Tibial artery (tissue), 4 donors: ENCODE results near the gene ADD2.
"Not testable (repeated sequence)": the region's sequence is repeated elsewhere in the genome, so short reads cannot be mapped to it uniquely, and the experiment has no call there.

Experiments
- DNase-seq, 2 donors: peaks; one replicate each; pipeline ENCODE4 v3.0.0-alpha.2; 2019
- H3K27ac ChIP-seq, 2 donors: fragments of 200-600 bp; sonication (generic) in 1 of 2; 1 replicate in 1 of 2; 2 replicates in 1 of 2; pipeline ENCODE4 v1.5.1; 2018 to 2019; ENCODE audit warnings: mild to moderate bottlenecking in 1 of 2
- H3K27me3 ChIP-seq, 2 donors: fragments of 200-600 bp; sonication (generic) in 1 of 2; one replicate each; pipeline versions ENCODE4 v1.5.1 to v1.6.0; 2016 to 2019
- H3K36me3 ChIP-seq, 3 donors: fragments of 200-600 bp; sonication (generic) in 2 of 3; one replicate each; pipeline ENCODE4 v1.5.1; 2016 to 2019; ENCODE audit warnings: mild to moderate bottlenecking in 2 of 3
- H3K4me1 ChIP-seq, 4 donors: fragments of 200-600 bp; sonication (generic) in 2 of 4; 1 replicate in 3 of 4; 2 replicates in 1 of 4; pipeline ENCODE4 v1.5.1; 2016 to 2019
- H3K4me3 ChIP-seq, 2 donors: fragments of 200-600 bp; sonication (generic) in 1 of 2; 1 replicate in 1 of 2; 2 replicates in 1 of 2; pipeline ENCODE4 v1.5.1; 2018 to 2019; ENCODE audit warnings: mild to moderate bottlenecking in 2 of 2
- H3K9me3 ChIP-seq, 3 donors: fragments of 200-600 bp; sonication (generic) in 1 of 3; one replicate each; pipeline ENCODE4 v1.5.1; 2016 to 2019
- intact Hi-C: fragments of 100-400 bp; cut with DNase I; formaldehyde crosslinking; loops from one replicate; pipeline ENCODE4 v1.15.0; 2023; ENCODE audit warnings: low total_unique reads
- TF ChIP-seq, protein P1 (sequence below), 2 experiments: fragments of 200-600 bp in 1 of 2; fragments of 450-650 bp in 1 of 2; IDR thresholded peaks; one replicate each; pipeline ENCODE4 v1.5.1; 2017 to 2019; ENCODE audit warnings: antibody characterized with exemption in 2 of 2, mild to moderate bottlenecking in 1 of 2, moderate library complexity in 1 of 2

ADD2 gene

DNA sequence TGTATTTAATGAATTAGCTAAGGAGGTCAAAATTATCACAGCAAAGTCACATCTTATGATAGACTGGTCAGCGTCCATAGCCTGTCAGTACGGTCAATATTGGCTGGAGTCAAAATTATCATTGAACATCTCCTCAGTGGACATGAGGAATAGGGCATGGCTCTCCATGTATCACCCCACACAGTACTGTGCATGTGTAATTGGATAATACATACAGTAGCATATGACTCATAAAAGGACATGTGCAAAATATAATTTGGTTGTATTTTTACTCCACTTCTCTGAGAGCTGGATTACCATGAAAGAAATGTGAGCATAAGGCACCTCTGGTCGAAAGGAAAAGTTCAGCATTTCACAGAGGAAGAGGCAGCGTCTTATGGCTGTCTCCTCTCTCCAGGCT is 24.9 kb downstream of the ADD2 start:
- Histone ChIP-seq H3K27me3 (no peaks in the 10 kb centered on the region), H3K4me1 (no peaks in the 10 kb centered on the region), H3K36me3 (no peaks in the 10 kb centered on the region), H3K4me3 (no peak overlapping the region), H3K27ac (no peak overlapping the region), H3K9me3 (peaks cover 0 to 5% (median 0%) of the 10 kb centered on the region in 3 donors)
- TF ChIP-seq, protein P1, sequence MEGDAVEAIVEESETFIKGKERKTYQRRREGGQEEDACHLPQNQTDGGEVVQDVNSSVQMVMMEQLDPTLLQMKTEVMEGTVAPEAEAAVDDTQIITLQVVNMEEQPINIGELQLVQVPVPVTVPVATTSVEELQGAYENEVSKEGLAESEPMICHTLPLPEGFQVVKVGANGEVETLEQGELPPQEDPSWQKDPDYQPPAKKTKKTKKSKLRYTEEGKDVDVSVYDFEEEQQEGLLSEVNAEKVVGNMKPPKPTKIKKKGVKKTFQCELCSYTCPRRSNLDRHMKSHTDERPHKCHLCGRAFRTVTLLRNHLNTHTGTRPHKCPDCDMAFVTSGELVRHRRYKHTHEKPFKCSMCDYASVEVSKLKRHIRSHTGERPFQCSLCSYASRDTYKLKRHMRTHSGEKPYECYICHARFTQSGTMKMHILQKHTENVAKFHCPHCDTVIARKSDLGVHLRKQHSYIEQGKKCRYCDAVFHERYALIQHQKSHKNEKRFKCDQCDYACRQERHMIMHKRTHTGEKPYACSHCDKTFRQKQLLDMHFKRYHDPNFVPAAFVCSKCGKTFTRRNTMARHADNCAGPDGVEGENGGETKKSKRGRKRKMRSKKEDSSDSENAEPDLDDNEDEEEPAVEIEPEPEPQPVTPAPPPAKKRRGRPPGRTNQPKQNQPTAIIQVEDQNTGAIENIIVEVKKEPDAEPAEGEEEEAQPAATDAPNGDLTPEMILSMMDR (IDR thresholded peaks at IDR 0.05), result no peak
- DNase-seq, result no peak
- intact Hi-C loops, result no loop called here

DNA sequence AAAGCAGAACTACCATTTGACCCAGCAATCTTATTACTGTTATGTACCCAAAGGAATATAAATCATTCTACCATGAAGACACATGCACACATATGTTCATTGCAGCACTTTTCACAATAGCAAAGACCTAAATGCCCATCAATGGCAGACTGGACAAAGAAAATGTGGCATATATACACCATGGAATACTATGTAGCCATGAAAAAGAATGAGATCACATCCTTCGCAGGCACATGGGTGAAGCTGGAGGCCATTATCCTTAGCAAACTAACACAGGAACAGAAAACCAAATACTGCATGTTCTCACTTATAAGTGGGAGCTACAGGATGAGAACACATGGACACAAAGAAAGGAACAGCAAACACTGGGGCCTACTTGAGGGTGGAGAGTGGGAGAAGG is 28.5 kb downstream of the ADD2 start:
- intact Hi-C loops, H3K36me3 ChIP-seq, DNase-seq: not testable (repeated sequence)

GRCh38 chr2:70738159-70738558 is 29.8 kb downstream of the ADD2 start:
- H3K27me3 ChIP-seq, result peaks cover 0 to 6% of the 10 kb centered on the region in 2 donors
- intact Hi-C loops, result no loop called here
- no peak for DNase-seq
- no peaks in the 10 kb centered on the region for H3K36me3 ChIP-seq
- no peak overlapping the region for H3K4me3 ChIP-seq
- no peaks in the 10 kb centered on the region for H3K4me1 ChIP-seq
- H3K9me3 ChIP-seq, result peaks cover 0 to 5% (median 0%) of the 10 kb centered on the region in 3 donors
- H3K27ac ChIP-seq, result no peak overlapping the region
- TF ChIP-seq, protein P1 (IDR thresholded peaks at IDR 0.05), result no peak

More for the DNA sequence above, 28.5 kb downstream of the ADD2 start:
- not testable (repeated sequence) for H3K4me3 ChIP-seq, H3K27me3 ChIP-seq, H3K9me3 ChIP-seq, H3K27ac ChIP-seq, H3K4me1 ChIP-seq

DNA sequence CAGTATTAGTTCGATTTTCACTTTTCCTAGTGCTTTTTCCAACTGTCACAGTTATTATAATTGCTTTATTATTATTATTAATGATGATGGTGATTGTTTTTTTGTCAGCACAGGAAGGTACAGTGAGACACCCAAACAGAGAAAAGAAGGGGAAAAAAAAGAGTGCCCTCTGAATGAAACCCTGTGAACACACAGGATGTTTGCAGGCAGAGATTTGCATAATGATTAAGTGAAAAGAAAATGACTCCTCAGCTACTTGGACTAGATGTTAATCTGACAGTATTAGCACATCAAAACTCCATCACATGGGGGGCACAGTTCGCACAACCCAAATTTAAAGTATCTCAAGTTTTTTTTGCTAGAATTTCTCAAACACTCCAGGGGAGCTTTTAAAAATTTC is 32.9 kb downstream of the ADD2 start:
- H3K9me3 ChIP-seq, result peaks cover 0 to 5% (median 0%) of the 10 kb centered on the region in 3 donors
- no peak overlapping the region for H3K27ac ChIP-seq
- H3K36me3 ChIP-seq, result no peaks in the 10 kb centered on the region
- H3K27me3 ChIP-seq, result peaks cover 0 to 6% of the 10 kb centered on the region in 2 donors
- TF ChIP-seq, protein P1 (IDR thresholded peaks at IDR 0.05), result no peak
- DNase-seq, result no peak
- H3K4me3 ChIP-seq, result no peak overlapping the region
- no peaks in the 10 kb centered on the region for H3K4me1 ChIP-seq
- intact Hi-C loops, result no loop called here

DNA sequence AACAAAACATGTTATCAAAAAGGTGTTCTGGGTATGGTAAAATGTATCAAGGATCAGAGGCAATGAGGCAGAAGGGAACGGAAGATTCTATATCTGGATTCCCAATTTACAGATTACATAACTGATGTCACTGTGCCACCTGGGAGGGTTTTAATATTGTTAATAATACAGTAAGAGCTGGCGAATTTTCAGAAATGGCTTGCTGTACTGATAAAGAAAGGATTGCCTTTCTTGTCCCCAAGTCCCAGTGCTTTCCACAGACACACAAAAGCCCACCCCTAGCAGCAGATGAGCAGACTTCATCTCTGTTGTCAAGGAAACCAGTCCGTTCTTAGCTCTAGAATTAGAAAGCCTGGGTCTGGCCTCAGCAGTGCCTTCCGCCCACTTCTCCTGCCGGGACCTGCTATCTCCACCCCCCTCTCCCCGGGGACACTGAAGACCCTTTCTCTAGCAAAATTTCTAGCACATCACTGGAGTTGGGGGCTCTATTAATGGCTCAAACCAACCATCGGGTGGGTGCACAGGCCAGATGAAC is 34.3 kb downstream of the ADD2 start:
- H3K4me3 ChIP-seq, result no peak overlapping the region
- no peaks in the 10 kb centered on the region for H3K4me1 ChIP-seq
- intact Hi-C loops, result no loop called here
- no peak for DNase-seq
- TF ChIP-seq, protein P1 (IDR thresholded peaks at IDR 0.05), result no peak
- H3K27me3 ChIP-seq, result peaks cover 0 to 6% of the 10 kb centered on the region in 2 donors
- no peaks in the 10 kb centered on the region for H3K9me3 ChIP-seq
- H3K36me3 ChIP-seq, result no peaks in the 10 kb centered on the region
- H3K27ac ChIP-seq, result no peak overlapping the region

- no peak overlapping the region for H3K27ac ChIP-seq
- no peaks in the 10 kb centered on the region for H3K9me3 ChIP-seq
- peaks cover 0 to 6% of the 10 kb centered on the region in 2 donors for H3K27me3 ChIP-seq
- DNase-seq, result no peak
- TF ChIP-seq, protein P1 (IDR thresholded peaks at IDR 0.05), result no peak
- H3K36me3 ChIP-seq, result no peaks in the 10 kb centered on the region
- H3K4me3 ChIP-seq, result no peak overlapping the region
- intact Hi-C loops, result no loop called here
- H3K4me1 ChIP-seq, result no peaks in the 10 kb centered on the region
These were observed 35.0 kb downstream of the ADD2 start for GRCh38 chr2:70732766-70733645.
